HG03521 (cell line): ENCODE data around the gene GTF3C1.
"Not testable (repeated sequence)": the region's sequence is repeated elsewhere in the genome, so short reads cannot be mapped to it uniquely, and the experiment has no call there.

Experiments used
- ATAC-seq: cut with Tn5 transposase; IDR thresholded peaks from one replicate; pipeline ENCODE4 v1.9.1; 2021; ENCODE audit warnings: mild to moderate bottlenecking, moderate library complexity; ENCODE audit not compliant: unreplicated experiment

Gene GTF3C1, protein sequence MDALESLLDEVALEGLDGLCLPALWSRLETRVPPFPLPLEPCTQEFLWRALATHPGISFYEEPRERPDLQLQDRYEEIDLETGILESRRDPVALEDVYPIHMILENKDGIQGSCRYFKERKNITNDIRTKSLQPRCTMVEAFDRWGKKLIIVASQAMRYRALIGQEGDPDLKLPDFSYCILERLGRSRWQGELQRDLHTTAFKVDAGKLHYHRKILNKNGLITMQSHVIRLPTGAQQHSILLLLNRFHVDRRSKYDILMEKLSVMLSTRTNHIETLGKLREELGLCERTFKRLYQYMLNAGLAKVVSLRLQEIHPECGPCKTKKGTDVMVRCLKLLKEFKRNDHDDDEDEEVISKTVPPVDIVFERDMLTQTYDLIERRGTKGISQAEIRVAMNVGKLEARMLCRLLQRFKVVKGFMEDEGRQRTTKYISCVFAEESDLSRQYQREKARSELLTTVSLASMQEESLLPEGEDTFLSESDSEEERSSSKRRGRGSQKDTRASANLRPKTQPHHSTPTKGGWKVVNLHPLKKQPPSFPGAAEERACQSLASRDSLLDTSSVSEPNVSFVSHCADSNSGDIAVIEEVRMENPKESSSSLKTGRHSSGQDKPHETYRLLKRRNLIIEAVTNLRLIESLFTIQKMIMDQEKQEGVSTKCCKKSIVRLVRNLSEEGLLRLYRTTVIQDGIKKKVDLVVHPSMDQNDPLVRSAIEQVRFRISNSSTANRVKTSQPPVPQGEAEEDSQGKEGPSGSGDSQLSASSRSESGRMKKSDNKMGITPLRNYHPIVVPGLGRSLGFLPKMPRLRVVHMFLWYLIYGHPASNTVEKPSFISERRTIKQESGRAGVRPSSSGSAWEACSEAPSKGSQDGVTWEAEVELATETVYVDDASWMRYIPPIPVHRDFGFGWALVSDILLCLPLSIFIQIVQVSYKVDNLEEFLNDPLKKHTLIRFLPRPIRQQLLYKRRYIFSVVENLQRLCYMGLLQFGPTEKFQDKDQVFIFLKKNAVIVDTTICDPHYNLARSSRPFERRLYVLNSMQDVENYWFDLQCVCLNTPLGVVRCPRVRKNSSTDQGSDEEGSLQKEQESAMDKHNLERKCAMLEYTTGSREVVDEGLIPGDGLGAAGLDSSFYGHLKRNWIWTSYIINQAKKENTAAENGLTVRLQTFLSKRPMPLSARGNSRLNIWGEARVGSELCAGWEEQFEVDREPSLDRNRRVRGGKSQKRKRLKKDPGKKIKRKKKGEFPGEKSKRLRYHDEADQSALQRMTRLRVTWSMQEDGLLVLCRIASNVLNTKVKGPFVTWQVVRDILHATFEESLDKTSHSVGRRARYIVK (N-terminal part only)

DNA sequence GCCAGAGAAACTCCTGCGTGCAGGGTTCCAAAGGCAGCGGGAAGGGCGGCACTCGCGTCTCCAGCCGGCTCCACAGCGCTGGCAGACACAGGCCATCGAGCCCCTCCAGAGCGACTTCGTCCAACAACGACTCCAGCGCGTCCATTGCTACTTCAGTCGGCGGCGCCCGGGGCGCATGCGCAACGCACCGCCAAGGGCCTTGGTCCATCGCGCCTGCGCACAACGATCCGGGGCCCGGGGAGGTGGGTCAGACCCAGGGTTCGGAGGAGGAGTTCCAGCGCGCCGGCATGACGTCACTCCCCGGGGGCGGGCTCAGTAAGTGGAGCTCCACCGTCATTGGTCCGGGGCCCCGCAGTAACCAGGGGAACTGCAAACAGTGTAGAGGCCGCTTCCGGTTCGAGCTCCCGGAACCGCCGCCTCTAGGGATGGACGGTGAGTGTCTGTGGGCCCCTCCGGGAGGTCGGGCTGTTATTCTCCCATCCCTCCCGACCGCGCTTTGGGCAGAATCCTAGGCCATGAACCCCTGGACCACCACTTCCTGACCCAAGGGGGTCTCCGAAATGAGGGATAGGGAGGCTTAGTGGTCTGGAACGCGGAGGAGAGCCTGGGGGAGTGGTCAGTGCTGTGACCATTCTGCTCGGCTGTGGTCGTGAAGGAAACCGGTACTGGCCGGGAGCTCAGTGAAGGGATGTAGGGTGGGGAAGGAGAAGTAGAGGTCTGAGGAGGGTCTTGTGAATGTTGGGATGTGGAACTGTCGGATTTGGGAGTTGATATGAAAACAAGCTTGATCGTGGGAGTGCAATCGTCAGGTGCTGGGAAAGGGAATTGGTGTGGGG, at the start of gene GTF3C1, which contains the start of gene KATNIP:
Gene GTF3C1, minus strand, starts transcription at position 168 of the 836 bp plus-strand sequence. Its CDS starts 23 bp downstream, at position 145.
Gene KATNIP, plus strand, starts transcription at position 399 of the 836 bp plus-strand sequence. Its CDS starts 27 bp downstream, at position 426.
- ATAC-seq, result peak; percentile 96

DNA sequence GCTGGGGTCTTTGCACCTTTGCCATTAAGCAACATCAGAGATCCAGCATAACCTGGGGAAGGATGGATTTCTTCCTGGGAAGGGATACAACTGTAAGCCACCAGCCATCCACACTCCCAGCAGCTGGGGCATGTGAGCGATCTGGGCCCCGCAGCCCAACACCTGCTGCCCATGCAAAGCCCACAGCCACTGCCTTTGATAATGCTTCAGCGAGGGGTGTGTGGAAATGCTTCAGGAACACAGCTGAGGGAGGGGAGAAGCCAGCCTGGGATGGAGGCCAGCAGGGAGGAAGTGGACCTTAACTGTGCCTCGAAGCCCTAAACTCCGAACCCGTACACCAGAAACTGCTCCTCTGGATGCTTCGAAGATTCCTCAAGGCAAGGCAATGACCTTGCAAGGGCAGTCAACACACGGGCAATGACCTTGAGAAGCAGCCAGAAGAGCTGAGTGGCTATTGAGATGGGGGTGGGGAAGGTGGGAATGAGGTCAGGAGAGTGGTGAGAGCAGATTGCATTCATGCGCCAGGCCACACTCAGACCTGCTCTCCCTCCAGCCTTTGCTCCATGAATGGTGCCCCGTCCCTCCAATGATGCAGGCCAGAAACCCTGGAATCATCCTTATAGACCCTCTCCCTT, 49.3 kb upstream of the GTF3C1 start:
- ATAC-seq, result no peak

DNA sequence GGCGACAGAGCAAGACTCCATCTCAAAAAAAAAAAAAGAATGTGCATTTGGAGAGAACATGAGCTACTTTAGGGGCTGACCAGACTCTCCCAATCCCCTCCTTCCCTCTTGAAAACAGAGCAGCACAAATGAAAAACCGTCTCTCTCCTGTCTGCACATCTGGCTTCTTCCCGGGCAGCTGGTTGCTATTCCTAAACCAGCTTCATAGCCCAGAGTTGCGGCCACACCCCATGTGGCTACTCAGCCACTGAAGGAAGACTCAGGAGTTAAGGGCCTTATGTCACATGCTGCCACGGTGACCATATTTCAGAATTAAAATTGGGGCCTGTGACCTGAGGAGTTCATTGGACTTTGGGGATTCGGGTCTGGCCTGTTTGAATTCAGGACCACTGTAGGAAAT, 48.5 kb upstream of the GTF3C1 start:
- ATAC-seq, result no peak

DNA sequence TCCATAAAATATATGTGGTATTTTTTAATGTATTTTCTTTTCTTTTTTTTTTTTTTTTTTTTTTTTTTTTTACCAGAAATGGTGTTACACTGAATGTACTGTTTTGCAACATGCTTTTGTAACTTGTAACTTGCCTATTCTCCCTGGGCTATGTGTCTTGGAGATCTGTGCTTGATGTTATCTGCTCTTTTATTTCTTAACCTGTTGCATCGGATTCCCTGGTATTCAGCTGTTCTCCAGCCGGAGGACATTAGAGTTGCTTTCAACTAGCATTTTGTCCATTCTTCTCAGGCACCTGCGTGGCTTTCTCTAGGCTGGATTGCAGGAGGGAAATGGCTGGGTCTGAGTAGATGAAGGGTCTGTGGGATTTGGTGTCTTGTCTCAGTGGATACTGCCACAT, 47.6 kb upstream of the GTF3C1 start:
- ATAC-seq, result no peak

DNA sequence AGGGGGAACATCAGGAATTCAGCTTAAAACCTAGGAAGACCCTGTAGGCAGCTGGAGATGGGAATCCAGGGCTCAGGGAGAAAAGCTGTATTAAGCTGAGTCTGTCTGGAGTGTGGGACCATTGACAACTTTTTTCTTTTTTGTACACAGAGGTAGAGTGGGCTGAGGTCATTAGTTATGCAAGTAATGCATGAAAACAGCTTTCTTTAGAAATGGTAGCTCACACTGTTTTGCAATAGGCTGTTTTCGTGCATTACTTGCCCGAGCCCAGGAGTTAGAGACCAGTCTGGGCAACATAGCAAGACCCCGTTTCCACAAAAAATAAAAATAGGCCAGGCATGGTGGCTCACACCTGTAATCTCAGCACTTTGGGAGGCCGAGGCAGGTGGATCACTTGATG, 46.7 kb upstream of the GTF3C1 start:
- ATAC-seq, result no peak

DNA sequence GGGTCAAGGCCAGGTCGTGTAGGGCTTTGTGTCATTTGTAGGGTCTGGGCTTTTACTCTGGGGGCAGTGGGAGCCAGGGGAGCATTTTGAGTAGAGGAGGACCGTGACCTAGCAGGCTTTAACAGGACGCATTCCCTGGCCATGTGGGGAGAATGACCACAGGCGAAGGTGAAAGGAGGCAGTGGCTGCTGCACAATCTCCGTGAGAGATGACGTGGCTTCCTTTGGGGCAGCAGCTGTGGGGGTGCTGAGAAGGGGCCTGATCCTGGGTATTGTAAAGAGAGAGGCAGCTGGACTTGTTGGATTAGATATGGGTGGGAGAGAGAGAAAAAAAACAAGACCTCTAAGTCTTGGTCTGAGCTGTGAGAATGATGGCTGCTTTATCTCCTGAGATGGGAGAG, 46.3 kb upstream of the GTF3C1 start:
- no peak for ATAC-seq

DNA sequence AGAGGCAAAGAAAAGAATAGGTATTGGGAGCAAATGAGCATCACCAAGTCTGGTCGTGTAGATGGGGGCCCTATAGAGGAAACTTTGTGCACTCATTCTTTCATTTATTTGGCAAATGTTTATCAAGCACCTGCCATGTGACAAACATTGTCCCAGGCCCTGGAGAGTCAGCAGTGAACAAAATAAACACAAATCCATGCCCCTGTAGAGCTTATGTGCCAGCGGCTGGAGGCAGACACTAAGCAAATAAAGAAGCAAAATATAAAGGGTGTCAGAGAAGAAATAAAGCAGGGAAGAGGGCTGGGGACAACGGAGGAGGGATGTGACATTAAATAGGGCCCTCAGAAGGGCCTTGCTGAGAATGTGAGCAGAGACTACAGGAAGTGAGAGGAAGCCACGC, 45.8 kb upstream of the GTF3C1 start:
- ATAC-seq, result no peak

DNA sequence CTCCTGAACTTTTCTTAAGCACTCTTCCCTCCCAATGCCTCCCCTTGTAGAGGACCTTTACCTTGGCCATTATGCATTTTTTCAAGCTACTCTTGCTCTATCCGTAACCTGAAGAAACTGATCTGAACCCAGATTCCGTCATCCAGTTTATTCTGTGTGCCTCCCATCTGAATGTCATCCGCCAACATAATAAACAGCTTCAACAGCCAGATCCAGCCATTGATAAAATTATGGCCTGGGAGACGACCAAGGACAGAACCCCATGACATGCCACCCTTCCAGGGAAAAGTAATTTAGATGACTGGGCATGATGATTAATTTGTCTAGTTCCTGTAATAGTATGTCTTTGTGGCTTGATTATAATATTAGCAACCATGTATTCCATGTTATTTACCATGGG, 42.1 kb upstream of the GTF3C1 start:
- no peak for ATAC-seq

DNA sequence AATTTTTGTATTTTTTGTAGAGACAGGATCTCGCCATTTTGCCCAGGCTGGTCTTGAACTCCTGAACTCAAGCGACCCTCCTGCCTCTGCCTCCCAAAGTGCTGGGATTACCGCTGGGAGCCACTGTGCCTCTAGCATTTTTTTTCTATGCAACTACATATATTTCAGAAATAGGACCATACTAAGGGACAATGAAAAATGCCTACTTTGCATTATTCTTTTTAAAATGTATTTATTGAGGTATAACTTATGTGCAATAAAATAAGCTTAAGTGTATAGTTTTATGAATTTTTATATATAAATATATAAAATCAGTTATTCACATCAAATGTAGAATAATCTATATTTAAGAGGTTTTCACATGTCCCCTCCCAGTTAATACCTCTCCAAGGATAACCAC, 38.3 kb upstream of the GTF3C1 start:
- no peak for ATAC-seq

DNA sequence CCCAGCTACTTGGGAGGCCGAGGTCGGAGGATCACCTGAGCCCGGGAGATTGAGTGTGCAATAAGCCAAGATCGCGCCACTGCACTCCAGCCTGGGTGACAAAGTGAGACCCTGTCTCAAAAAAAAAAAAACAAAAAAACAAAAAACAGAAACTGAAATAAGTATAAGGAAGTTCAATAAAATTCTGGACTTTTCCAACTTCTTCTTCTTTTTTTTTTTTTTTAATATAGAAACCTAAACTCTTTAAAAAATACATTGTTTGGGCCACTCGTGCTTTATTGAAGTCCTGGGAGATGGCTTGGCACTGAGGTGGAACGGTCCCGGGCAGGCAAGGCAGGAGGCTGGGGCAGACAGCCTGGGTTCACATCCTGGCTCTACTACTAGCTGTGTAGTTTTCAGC, 37.0 kb upstream of the GTF3C1 start:
- ATAC-seq, result no peak

DNA sequence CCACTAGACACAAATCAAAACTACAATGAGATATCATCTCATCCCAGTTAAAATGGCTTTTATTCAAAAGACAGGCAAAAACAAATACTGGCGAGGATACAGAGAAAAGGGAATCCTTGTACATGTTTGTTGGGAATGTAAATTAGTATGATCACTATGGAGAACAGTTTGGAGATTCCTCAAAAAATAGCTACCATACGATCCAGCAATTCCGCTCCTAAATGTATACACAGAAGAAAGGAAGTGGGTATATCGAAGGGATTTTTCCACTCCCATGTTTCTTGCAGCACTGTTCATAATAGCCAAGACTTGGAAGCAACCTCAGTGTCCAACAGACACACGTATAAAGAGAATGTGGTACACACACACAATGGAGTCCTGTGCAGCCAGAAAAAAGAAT, 35.5 kb upstream of the GTF3C1 start:
- no peak for ATAC-seq

DNA sequence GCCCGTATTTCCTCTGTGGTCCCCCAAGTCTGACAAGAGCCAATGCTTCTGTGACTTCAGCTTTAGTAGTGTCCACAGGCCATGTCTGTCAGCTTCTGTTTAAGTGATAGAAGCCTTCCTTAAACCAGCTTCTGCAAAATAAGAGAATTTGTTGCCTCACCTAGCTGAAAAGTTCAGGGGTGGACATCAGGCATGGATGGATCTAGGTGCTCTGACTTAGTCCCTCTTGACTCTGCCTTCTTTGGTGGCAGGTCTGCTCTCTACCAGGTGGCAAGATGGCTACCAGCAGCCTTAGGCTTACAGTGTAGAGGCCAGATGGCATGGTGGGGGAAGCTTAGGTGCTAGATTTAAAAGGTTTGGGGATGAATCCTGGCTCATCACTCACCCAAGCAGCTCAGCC, 33.9 kb upstream of the GTF3C1 start:
- ATAC-seq, result no peak

DNA sequence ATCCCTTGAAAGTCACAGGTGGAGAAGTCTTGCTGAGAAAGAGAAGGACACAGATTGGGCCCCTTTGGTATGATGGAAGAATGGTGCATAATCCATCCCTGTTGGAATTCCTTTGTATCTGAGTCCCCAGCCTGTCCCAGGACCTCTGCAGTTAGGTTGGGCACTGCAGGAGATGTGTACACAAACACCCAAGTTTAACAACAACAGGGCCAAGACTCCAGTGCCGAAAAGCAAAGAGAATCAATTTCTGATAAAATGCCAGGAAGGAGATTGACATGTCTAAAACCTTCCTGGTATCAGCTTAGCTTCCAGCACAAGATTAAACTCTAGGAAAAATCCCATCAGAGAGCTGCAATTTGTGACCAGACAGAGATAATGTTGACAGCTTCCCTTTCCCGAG, 33.2 kb upstream of the GTF3C1 start:
- ATAC-seq, result no peak

DNA sequence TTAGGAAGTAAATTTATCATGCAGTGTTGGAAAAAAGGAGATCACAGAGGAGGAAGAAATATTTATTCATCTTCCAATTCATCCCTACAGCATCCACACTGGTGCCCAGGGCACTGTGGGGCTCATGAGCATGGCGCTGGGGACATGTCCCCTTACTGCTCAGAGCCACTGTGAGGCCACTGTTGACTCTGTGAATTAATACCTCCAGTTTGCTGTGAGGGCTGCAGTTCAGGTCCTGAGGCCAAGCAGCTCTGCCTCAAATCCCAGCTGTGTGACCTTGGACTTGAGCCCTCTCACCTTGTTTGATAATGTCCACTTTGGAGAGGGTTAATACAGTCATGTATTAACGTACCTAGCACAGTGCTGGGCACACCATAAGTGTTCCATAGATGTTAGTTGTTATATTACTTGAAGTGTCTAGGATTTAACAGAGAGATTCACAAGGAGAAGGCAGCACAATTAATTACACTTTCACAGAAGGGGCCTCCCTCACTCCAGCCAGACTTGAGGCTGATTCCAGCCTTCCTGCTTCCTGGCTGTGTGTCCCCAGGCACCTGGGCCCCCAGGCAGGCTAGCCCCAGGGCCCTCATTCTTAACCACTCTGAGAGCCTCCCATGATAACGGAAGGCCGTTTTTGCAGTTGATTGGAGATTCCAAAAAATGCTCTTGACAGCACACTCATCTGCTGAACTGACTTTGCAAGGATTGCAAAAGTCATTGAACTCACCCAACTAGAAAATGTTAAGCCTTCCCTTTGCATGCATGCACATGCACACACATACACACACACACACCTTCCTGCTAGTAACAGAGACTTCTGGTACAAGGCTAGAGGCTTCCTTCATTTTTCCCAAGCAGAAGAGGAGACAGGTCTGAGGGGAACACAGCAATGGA, 29.6 kb upstream of the GTF3C1 start:
- ATAC-seq, result no peak

DNA sequence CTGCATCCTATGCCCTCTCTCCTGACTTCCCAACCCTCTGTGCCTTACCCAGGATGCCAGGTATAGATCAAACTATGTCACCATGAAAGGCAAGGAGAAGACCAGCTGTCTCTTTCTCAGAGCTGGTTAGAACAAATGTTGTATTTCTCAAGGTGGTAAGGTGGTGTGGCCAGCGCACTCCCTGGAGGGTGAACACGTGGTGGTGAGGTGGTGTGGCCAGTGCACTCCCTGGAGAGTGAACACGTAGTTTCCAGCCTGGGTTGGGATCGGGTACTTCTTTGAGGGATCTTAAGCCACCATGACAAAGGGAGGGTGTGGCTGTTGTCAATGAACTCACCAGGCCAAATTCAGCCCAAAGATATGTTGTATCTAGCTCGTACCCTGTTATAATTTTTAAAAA, 27.0 kb upstream of the GTF3C1 start:
- no peak for ATAC-seq

DNA sequence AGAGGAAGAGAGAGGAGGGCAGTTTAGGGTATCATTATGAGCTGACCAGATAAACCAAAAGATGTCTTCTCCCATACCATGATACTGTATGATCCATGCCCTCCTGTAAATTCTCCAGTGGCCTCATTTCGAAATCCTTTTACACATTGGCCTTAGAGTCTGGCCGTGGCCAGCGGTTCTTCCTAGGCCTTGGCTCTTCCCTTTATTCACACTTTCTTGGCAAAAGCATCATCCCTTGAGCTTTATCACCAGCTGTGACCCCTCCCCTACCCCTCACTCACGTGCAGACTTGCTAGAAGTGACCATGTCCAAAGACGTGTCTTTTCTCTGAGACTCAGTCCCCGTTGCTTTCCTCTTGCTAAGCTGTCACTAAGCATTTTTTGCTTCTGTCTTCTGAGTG, 23.0 kb upstream of the GTF3C1 start:
- ATAC-seq, result no peak

DNA sequence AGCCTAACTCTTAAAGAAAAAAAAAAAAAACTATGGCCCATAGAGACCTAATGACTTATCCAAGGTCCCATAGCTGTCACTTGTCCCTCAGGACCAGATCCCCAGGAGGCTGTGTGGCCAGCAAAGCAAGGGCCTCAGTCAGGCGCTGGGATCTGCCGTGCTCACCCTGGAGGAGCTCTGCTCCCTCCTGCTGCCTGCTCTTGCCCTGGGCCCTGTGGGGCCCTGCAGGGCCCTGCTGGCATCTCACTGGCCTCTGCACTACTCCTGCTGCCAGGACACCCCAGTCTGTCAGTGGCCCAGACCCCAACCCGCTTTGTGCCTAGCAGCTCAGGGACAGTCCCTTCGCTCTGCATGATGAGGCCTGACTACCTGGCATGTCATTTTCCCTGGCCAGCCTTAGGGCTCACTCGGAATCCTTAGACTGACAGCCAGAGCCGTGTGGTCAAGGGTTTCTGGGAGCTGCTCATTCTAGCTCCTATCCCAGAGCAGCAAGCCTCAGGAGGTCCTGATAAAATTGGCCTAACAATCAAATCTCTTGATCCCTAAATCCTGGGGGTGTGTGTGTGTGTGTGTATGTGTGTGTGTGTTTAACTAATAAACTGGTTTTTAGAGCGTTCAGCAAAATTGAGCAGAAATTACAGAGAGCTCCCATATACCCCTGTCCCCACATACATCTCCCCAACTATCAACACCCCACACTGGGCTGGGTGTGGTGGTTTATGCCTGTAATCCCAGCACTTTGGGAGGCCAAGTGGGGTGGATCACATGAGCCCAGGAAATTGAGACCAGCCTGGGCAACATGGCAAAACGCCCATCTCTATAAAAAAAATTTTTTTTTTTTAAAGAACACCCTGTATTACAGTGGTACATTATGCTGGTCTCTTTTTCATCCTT, 22.0 kb upstream of the GTF3C1 start:
- no peak for ATAC-seq

DNA sequence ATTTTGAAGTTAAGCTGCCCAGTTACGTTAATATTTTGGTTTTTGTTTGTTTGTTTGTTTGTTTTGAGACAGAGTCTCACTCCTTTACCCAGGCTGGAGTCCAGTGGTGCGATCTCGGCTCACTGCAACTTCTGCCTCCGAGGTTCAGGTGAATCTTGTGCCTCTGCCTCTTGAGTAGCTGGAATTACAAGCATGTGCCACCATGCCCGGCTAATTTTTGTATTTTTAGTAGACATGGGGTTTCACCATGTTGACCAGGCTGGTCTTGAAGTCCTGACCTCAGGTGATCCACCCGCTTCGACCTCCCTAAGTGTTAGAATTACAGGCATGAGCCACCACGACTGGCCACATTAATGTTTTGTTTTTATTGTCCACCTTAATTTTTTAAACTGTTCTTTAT, 21.3 kb upstream of the GTF3C1 start:
- not testable (repeated sequence) for ATAC-seq
